GM18526 (cell line): ENCODE data around the gene PLCG2.

Experiments used
- POLR2A ChIP-seq: IDR thresholded peaks from 3 replicates; pipeline ENCODE4 v1.6.1; 2011; ENCODE audit not compliant: insufficient read length; ENCODE audit errors: extremely low read depth

The PLCG2 gene

DNA sequence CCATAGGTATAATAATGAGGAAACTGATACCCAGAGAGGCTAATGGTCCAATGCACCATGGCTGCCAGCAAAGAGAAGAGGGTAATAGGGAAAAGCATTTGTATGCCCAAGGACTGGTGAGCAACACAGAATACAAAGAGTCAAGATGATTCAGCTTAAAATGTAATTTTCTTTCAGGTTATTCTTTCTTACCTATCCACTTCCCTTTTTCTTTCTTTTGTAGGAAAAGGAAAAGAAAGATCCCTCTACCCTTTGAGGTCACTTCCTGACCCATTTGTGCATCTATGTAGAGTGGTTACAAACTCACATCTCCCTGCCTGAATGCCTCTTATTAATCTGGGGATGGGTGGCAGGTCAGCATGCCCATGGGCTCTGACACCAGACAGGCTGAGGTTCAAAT is 3.5 kb upstream of the PLCG2 start:
- TF ChIP-seq POLR2A: no peak

GRCh38 chr16:81778231-81778630 is 860 bp upstream of the PLCG2 start:
- TF ChIP-seq POLR2A: no peak

DNA sequence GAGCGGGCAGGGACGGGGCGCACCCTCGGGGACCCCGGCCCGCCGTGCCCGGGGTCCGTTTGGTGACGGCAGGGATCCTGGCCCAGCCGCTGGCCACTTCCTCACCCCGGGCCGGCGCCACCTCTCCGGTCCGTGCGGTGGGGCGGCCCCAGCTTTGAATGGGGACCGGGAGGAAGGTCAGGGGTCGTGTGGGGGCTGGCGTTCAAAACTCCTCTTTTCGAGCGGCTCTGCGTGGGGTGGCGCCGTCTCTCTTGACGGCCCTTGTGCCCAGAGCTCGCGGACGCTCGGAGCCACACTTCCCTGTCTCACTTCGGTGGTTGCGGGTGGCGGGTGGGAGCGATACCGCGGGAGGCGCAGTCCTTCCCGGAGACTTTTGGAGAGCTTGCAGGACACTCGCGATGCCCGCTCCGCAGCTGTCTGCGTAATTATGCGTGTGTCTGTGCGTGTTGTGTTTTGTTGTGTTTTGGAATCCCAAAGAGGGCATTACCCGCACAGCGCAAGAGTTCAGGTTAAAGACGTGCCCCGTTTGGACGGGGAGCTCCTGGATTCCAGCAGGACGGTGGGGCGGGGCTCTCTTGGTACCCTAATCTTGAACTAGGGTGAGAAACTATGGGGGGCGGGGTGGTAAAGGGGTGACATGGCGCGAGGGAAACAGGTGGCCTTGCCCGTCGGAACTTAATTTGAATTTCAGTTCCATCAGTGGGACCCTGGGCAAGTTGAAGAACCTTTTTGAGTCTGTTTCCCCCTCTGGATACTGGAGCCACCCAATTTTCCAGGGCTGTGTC is 637 bp downstream of the PLCG2 start:
- TF ChIP-seq POLR2A: no peak

- TF ChIP-seq POLR2A: no peak
Measured at GRCh38 chr16:81780350-81780749, 1.3 kb downstream of the PLCG2 start.

- TF ChIP-seq POLR2A: no peak
Measured at GRCh38 chr16:81782236-81782635, 3.1 kb downstream of the PLCG2 start.

DNA sequence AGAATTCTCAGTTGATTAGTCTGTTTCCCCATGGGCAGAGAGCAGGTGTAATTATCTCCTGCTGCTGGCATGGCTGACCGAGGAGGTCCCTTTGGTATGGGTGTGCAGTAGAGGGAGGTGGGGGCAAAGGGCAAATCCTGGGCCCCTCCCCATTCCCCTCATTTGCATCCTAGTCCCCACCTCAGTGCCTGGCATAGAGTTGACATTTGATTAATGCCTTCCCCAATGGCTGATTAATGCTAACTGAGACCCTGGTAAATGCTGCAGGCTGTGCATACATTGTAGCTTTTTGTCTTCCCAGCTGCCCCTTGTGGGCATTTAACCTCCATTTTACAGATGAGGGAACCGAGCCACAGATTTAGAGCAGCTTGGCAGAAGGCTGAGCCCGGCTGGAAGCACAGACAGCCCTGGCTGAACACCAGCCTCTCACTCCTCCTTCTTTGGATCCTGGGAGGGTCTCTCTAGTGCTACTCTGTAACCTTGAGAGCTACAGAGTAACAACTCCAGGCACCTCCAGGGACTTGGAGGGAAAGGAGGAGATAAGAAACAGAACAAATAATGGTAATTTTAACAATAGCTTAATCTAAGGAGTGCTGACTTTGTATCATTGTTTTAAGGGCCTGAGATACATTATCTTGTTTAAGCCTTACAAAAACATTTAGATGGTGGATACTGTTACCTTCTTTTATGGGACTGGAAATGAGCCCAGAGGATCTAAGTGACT is 5.1 kb downstream of the PLCG2 start:
- TF ChIP-seq POLR2A: no peak

GRCh38 chr16:81785138-81785924 is 6.2 kb downstream of the PLCG2 start:
- no peak for TF ChIP-seq POLR2A

GRCh38 chr16:81786321-81786720 is 7.2 kb downstream of the PLCG2 start:
- TF ChIP-seq POLR2A: no peak

- TF ChIP-seq POLR2A: no peak
Measured at GRCh38 chr16:81786868-81787267, 7.8 kb downstream of the PLCG2 start.

DNA sequence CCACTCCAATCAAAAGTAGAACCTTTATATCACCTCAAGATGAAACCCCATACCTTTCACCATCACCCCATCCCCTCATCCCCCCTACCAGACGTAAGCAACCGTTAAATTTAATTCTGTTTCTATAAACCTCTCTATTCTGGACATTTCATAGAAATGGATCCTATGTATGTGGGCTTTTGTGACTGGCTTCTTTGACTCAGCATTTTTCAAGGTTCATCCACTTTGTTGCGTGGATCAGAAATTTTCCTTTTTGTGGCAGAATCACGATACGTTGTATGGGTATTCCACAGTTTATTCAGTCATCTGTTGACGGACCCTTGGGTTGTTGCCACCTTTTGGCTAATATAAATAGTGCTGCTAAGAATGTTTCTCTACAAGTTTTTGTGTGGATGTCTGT is 8.6 kb downstream of the PLCG2 start:
- TF ChIP-seq POLR2A: no peak

DNA sequence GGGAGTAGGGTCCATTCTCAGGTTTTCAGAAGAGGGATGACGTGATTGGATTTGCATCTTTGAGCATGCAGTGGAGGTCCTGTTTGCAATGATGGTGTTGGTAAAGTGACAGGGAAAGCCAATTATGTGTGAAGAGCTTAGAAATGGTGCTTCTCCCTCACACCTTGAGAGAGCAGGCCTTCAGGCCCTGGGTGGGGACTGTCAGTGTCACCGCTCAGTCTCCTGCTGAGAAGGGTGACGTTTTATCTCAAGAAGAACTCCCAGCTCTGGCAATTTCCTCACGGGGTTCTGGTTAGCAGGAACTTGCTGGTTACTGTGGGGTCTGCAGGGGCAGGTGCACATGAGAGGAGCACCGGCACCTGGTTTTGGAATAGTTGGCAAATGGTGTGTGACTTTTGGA is 11.2 kb downstream of the PLCG2 start:
- TF ChIP-seq POLR2A: no peak

DNA sequence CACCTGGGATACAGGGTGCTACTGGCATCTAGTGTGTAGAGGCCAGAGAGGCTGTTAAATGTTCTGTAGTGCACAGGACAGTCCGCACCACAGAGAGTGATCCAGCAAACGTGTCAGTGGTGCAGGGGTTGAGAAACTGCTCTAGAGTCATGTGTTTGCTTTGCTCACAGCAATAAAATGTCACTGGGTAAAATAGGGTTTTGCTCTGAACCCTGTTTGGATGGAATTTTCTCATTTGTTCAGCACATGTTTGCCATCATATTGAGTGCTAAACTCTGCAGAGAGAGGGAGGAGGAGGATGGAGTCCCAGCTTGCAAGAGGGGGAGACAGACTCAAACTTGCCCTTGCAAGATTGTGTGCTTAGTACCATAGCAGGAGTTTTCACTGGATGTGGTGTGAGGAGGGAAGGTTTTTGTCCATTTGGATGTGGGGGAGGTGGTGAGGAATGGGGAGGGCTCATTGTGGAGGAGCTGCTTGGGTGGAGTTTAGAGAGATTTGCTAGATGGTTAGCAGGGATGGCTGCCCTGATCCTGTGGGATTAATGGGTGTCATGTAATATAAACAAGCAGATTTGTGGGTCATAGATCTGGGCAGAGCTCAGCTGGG is 11.8 kb downstream of the PLCG2 start:
- TF ChIP-seq POLR2A: no peak

DNA sequence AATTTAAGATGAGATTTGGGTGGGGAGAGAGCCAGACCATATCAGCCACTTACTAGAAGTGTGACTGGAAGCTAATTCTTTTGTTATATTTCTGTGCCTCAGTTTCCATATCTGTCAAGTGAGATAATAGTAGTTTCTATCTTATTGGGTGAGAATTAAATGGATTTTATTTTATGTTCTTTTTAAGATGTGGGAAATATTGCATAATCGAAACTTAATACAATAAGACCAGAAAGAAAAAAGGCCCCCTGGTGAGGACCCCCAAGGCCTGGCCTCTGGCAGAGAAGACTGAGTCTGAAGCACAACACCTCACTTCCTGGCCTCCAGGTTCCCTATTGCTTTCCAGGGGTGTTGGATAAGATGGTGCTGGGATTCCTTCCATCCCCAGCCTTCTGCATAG is 13.7 kb downstream of the PLCG2 start:
- no peak for TF ChIP-seq POLR2A

GRCh38 chr16:81795193-81795592 is 16.1 kb downstream of the PLCG2 start:
- no peak for TF ChIP-seq POLR2A

GRCh38 chr16:81796035-81796434 is 16.9 kb downstream of the PLCG2 start:
- TF ChIP-seq POLR2A: no peak
